ES-I3 (cell line): ENCODE results near the gene SLC1A2.

Experiments
- H3K36me3 ChIP-seq: 2 replicates; pipeline ENCODE4 v1.6.1; 2013; ENCODE audit warnings: mild to moderate bottlenecking, low read length, control low read depth, moderate library complexity; ENCODE audit not compliant: insufficient read depth
- H3K4me1 ChIP-seq: 2 replicates; pipeline ENCODE4 v1.6.1; 2013; ENCODE audit warnings: mild to moderate bottlenecking, control low read depth, low read length; ENCODE audit not compliant: insufficient read depth
- H3K9ac ChIP-seq: 2 replicates; pipeline ENCODE4 v1.6.1; 2013; ENCODE audit warnings: low read depth, mild to moderate bottlenecking, low read length, moderate library complexity
- H3K9me3 ChIP-seq: 2 replicates; pipeline ENCODE4 v1.6.1; 2013; ENCODE audit warnings: mild to moderate bottlenecking, low read length, moderate library complexity; ENCODE audit not compliant: control insufficient read depth, insufficient read depth

Gene SLC1A2

DNA sequence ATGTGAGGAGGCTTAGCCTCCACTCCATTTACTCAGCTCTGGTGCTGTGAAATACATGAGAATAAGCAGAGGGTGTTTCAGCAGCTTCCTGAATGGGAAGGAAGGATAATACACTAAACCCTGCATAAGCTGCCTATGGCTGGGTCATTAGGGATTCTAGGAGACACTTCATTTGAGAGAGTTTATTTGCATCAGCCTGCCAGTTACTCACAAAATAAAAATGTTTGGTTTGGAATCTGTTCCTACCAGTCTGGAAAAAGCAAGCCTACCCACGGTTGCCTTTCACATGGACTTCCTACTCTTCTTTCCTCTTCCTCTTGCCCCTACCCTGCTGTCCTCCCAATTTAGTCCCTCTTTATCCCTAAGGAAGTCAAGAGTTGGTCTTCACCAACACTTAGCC is 20.5 kb downstream of the SLC1A2 start:
- H3K9me3 ChIP-seq, result no peaks in the 10 kb centered on the region
- H3K9ac ChIP-seq, result no peak overlapping the region
- no peaks in the 10 kb centered on the region for H3K4me1 ChIP-seq
- H3K36me3 ChIP-seq, result no peaks in the 10 kb centered on the region

DNA sequence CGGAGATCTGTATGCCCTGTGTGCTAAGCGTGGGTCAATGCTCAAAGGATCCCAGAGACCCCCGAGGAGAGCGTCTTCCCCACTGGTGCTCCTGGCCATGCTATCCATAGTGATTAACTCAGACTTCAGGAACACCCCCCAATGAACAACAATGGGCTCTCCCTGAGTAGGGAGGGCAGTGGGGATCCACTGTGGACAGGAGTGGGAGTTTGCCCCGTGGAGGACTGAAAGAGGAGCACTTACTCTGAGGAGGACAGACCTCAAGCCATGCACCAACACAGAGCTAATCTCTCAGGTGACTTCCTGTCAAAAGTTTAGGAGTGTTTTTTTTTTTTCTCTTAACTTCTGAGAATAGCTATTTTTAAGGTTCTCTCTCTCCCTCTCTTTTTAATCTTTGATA is 24.4 kb downstream of the SLC1A2 start:
- no peaks in the 10 kb centered on the region for H3K9me3 ChIP-seq
- H3K9ac ChIP-seq, result no peak overlapping the region
- peaks cover 10% of the 10 kb centered on the region; the same call in 1 of the 2 replicates for H3K4me1 ChIP-seq
- no peaks in the 10 kb centered on the region for H3K36me3 ChIP-seq

DNA sequence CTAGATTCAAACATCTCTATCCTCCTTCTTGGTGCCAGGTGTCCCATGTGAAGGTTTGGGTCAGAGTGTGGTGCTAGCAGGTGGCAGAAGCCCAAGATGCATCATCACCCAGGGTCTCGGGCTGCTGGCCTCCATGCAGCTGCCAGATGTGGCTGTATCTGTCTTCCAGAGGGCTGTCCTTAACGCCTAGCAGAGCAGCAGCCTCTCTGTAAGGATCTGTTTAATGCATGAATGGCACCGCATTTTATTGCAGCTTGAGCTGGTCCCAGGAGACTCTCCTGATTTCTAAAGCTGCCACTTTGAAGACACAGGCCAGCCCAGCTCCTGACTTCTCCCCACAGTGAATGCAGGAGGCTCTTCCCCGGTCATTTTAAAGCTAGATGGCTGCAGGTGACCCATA is 26.3 kb downstream of the SLC1A2 start:
- Histone ChIP-seq H3K36me3 (no peaks in the 10 kb centered on the region; the same call in 1 of the 2 replicates), H3K9me3 (no peaks in the 10 kb centered on the region), H3K4me1 (peaks cover 10% of the 10 kb centered on the region; the same call in 1 of the 2 replicates), H3K9ac (no peak overlapping the region)

DNA sequence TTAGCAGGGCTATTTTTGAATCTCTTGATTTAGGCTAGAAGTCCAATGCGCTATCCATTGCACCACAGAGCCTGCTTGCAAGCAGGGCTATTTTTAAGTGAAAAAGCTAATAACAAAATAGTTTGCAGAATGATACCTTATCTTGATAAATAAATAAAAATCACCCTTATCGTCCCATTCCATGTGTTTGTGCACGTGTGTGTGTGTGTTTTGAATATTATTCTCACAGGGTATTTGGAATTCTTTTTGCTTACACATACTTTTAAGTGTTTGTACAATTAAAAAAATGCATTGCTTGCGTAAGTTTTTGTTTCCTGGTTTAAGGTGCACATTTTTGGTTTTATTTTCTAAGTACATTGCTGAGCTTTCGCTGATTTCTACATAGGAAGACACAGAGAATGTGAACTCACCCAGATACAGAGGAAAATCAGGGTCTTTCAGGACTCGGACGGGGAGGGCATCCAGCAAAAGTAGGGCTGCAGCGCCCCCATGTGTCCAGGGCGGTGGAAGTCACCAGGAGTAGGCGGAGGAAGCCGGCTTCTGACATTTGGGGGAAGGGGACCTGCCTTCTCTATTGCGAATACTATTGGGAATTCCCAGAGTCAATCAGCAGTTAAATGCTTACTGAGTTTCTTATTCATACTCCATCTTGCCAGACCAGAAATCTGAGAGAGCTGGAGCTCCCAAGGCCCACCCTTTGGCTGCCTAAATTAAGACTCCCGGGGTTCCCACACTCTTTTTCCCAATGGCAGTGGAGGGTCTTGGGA is 27.3 kb downstream of the SLC1A2 start:
- Histone ChIP-seq H3K36me3 (no peaks in the 10 kb centered on the region; the same call in 1 of the 2 replicates), H3K4me1 (peaks cover 10% of the 10 kb centered on the region; the same call in 1 of the 2 replicates), H3K9ac (no peak overlapping the region), H3K9me3 (no peaks in the 10 kb centered on the region)

DNA sequence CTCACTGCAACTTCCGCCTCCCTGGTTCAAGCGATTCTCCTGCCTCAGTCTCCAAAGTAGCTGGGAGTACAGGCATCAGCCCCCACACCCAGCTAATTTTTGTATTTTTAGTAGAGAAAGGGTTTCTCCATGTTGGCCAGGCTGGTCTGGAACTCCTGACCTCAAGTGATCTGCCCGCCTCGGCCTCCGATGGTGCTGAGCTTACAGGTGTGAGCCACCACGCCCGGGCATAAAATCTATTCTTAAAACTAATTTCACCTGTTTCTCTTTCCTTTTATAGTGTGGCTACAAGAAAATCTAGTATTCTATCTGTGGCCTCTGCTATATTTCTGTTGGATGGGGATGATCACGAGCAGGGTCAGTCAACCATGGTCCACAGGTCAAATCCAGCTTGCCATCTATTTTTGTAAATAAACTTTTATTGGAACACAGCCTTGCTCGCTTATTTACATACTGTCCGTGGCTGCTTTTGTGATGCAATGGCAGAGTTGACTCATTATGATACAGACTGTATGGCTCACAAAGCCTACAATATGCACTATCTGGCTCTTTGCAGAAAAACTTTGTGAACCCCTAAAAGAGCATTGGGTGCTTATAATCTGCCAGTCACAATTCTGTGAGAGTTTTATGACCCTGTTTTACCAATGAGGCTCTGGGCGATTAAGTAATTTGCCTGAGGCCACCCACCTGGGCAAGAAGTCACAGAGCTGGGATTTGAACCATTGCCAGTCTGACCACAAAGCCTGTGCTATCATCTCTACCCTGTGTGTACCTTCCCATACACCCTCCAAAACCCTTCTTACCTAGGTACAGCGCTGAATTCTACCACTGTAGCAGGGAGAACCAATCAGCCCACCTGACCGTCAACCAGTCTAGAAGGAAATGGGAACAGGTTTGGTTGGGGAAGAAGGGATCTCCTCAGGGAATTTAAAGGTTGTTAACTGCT is 28.3 kb downstream of the SLC1A2 start:
- H3K4me1 ChIP-seq, result peaks cover 10% of the 10 kb centered on the region; the same call in 1 of the 2 replicates
- no peaks in the 10 kb centered on the region; the same call in 1 of the 2 replicates for H3K36me3 ChIP-seq
- no peaks in the 10 kb centered on the region for H3K9me3 ChIP-seq
- no peak overlapping the region for H3K9ac ChIP-seq

DNA sequence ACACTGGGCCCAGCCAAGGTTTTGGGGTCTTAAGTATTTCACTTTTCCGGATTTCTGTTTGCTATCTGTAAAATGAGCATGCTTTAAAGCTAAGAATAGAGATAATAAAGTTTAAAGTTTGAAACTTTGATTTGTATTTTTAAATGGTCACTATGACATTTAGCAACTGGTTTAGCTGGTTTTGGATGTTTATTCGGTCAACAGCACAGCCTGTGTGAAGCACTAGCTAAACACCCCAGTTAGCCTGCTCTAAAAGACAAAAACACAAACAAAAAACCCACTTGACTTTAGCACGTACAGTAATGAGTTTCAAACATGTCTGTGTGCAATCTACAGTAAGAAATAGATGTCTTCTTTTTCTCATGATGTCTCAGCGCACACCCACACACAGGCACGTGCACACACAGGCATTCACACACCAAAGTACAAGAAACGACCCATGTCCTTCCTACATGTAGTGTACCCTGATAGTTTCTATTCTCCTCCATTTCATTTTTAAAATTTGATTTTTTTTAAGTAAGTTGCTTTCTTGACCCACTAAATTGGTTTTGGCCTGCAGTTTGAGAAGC is 29.4 kb downstream of the SLC1A2 start:
- Histone ChIP-seq H3K9me3 (no peaks in the 10 kb centered on the region), H3K9ac (no peak overlapping the region), H3K36me3 (no peaks in the 10 kb centered on the region; the same call in 1 of the 2 replicates)

DNA sequence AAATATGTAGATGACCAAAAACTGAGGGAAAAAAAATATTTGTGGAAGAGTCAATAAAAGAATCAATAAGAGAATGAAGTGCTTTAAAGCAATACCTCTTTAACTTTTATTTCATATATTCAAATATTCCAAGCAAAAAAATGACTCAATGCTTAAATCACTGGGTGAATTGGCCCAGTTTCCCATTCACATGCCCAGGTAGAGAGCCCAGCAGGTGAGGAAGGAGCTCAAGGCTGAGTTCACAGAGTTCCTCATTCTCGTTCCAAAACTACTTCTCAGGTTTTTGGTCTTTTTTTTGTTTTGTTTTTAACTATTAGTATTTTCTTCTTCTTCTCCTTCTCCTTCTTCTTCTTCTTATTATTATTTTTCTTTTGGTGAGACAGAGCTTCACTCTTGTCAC is 30.2 kb downstream of the SLC1A2 start:
- no peaks in the 10 kb centered on the region; the same call in 1 of the 2 replicates for H3K36me3 ChIP-seq

More for the DNA sequence above, 29.4 kb downstream of the SLC1A2 start:
- H3K4me1 ChIP-seq, result peaks cover 10% of the 10 kb centered on the region; the same call in 1 of the 2 replicates

DNA sequence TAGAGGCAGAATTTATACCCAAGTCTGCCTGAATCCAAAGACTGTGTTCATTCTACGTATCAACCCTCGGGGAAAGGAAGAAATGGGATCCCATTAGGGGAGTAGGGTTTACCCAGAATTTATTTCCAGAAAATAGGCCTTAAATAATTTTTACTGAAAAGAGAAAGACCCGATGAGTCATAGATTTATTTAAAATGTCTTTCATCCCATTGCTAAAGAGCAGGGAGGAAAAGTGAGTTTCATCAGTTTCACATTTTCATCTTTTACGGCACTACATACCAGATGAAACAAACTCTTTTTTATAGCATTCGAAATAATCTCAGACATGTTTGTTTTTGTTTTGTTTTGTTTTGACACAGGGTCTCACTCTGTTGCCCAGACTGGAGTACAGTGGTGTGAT is 31.3 kb downstream of the SLC1A2 start:
- H3K9ac ChIP-seq, result no peak overlapping the region
- no peaks in the 10 kb centered on the region for H3K9me3 ChIP-seq
- no peaks in the 10 kb centered on the region; the same call in 1 of the 2 replicates for H3K36me3 ChIP-seq
- peaks cover 10% of the 10 kb centered on the region; the same call in 1 of the 2 replicates for H3K4me1 ChIP-seq

More for the DNA sequence above, 30.2 kb downstream of the SLC1A2 start:
- H3K9ac ChIP-seq, result no peak overlapping the region
- no peaks in the 10 kb centered on the region for H3K9me3 ChIP-seq
- peaks cover 10% of the 10 kb centered on the region; the same call in 1 of the 2 replicates for H3K4me1 ChIP-seq

DNA sequence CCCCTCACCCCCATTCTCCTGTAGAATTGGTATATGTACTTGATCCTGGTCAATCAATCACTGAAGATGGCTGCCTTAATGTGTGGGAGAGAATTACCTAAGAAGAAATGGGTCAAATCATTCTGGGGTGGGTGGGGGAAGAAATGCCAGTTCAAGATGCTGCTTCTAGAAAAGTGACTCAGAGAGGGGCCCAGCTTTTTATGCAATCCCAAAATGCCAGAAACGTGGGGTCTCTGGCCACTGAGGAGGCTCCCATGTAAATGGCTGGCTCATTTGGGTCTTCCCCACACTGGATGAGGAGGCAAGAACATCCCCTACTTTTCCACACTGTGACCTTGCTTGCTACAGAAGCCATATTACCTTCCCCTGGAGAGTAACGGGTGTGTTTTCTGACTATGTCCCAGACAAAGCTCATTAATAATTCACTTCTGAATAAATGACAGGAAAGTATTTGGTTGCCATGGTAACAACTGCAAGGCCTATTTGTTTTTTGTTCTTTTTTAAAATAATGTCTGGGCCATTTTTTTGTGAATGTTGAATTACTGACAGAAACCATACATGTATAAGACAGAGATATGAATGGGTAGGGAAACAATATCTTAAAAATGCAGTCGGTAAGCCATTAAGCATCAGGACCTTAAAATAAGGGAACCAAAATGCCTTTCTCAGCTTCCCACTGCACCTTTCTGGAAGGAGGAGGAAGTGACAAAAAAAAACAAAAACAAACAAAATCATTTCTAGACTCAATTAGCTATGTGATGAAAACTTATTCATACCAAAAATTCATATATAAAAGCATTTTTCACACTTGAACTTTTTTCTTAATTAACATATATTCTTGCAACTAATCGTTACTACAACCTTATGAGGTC is 32.0 kb downstream of the SLC1A2 start:
- H3K9me3 ChIP-seq, result no peaks in the 10 kb centered on the region
- H3K4me1 ChIP-seq, result peaks cover 7% of the 10 kb centered on the region; the same call in 1 of the 2 replicates
- no peak overlapping the region for H3K9ac ChIP-seq
- H3K36me3 ChIP-seq, result no peaks in the 10 kb centered on the region; the same call in 1 of the 2 replicates

DNA sequence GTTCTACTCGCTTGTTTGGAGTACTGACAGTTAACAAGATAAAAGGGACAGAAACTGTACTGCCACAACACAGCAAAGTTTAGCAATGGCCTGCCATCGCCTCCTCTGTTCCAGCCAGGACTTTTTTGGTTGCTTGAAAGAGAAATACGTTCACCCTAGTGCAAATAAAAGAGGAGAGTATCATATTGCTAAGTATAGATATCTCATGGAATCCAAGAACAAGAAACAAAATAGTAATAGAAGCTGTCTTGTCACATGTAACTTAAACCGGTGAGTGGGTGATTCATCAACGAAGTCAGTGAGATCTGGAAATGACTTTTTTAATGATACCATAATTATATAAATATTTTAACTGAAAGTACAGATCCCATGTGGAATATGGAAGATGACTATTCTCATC is 35.4 kb downstream of the SLC1A2 start:
- H3K4me1 ChIP-seq, result no peaks in the 10 kb centered on the region
- H3K9me3 ChIP-seq, result no peaks in the 10 kb centered on the region
- no peaks in the 10 kb centered on the region for H3K36me3 ChIP-seq
- H3K9ac ChIP-seq, result no peak overlapping the region

DNA sequence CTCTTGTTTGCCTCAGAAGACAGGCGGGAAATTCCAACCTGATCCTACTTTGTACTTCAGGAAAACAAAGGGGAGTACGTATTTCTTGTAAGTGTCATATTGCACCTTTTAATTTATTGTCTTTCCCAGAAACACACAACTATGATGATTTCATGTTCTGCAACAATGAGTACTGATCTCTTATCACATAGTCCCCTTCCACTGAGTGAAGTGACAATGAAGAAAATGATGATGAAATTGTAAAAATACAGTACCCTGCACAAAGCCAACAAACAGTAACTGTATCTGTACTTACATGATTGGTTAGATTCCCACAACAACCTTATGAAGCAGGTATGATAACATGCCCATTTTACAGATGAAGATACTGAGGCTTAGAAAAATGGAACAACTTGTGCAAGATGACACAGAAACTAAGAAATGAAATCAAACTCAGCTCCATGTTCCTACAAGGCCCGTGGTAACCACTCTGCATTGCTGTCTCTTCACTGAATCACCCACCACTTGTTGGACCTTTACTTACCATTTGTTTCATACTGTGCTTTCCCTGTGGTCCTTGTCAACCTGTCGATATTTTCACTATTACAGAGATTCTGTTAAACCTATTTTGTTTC is 37.5 kb downstream of the SLC1A2 start:
- Histone ChIP-seq H3K36me3 (no peaks in the 10 kb centered on the region), H3K9ac (no peak overlapping the region), H3K4me1 (no peaks in the 10 kb centered on the region), H3K9me3 (no peaks in the 10 kb centered on the region)

DNA sequence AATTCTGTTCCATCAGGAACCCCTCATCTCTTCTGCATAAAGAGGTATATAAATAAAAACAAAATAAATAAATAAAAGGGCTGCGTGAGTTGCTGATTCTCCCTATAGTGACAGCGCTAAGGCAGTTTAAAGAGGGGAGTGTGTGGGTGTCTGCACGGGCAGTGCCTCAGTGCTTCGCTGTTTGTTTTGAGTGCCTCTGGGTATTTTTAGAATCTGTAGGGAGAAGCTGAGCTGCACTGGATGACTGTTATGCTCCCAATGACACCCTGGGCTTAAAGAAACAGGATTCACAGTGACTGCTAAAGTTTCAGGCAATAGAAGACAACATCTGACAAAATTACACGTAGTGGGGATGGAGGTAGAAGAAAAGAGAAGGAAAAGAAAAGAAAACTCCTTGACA is 38.8 kb downstream of the SLC1A2 start:
- Histone ChIP-seq H3K9ac (no peak overlapping the region), H3K4me1 (no peaks in the 10 kb centered on the region), H3K36me3 (no peaks in the 10 kb centered on the region), H3K9me3 (no peaks in the 10 kb centered on the region)

DNA sequence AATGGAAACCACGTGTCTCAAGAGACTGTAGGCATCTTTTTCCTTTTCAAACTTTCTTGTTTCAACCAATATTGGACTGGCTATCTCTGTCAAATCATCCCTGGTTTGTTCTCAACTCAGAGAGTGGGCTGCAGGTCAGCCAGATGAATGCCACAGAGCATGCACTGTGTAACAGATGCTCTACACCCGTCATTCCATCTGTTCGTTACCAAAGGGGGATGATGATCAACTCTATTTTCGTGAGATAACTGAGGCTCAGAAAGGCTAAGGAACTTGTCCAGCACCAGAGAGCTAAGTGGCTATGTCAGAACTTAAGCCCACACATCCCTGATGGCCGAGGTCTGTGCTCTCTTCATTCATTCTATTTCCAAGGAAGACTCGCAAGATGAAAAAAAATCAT is 42.1 kb downstream of the SLC1A2 start:
- no peaks in the 10 kb centered on the region for H3K4me1 ChIP-seq
- H3K9me3 ChIP-seq, result no peaks in the 10 kb centered on the region
- H3K9ac ChIP-seq, result no peak overlapping the region
- H3K36me3 ChIP-seq, result no peaks in the 10 kb centered on the region
